ENCODE data around the gene SDHAF3. TPM values are rescaled to one million over a fixed set of nuclear protein-coding genes. Genes with fewer than 3 reads are reported as not detected.
A peak's percentile ranks its signal among the peaks of the same experiment; 100 is the strongest.
"Not testable (repeated sequence)": the region's sequence is repeated elsewhere in the genome, so short reads cannot be mapped to it uniquely, and the experiment has no call there.

SDHAF3 gene
- total RNA-seq, 1 donor from 2014 or later: 18.0 TPM

- Histone ChIP-seq H3K27me3 (ENCODE audit: control insufficient read depth, insufficient read depth, low read length) (no peaks in the 10 kb centered on the region), H3K4me3 (ENCODE audit: low read depth, low read length) (no peak overlapping the region), H3K36me3 (ENCODE audit: control insufficient read depth, insufficient read depth, low read length) (no peaks in the 10 kb centered on the region)
- TF ChIP-seq CTCF (IDR thresholded peaks at IDR 0.05; ENCODE audit: insufficient read depth, low read length, poor library complexity, severe bottlenecking): no peak
- DNase-seq (ENCODE audit: low read depth): no peak
Observed at GRCh38 chr7:97130417-97131139, 13.1 kb downstream of the SDHAF3 start.

- no peaks in the 10 kb centered on the region for H3K27me3 ChIP-seq (ENCODE audit: control insufficient read depth, insufficient read depth, low read length)
- DNase-seq (ENCODE audit: low read depth): no peak
- H3K36me3 ChIP-seq (ENCODE audit: control insufficient read depth, insufficient read depth, low read length): no peaks in the 10 kb centered on the region
- no peak overlapping the region for H3K4me3 ChIP-seq (ENCODE audit: low read depth, low read length)
- no peak for TF ChIP-seq CTCF (IDR thresholded peaks at IDR 0.05; ENCODE audit: insufficient read depth, low read length, poor library complexity, severe bottlenecking)
Observed at GRCh38 chr7:97133159-97133558, 15.7 kb downstream of the SDHAF3 start.

GRCh38 chr7:97138830-97139229 is 21.3 kb downstream of the SDHAF3 start:
- no peaks in the 10 kb centered on the region for H3K36me3 ChIP-seq (ENCODE audit: control insufficient read depth, insufficient read depth, low read length)
- DNase-seq (ENCODE audit: low read depth): no peak
- no peak for TF ChIP-seq CTCF (IDR thresholded peaks at IDR 0.05; ENCODE audit: insufficient read depth, low read length, poor library complexity, severe bottlenecking)
- no peaks in the 10 kb centered on the region for H3K27me3 ChIP-seq (ENCODE audit: control insufficient read depth, insufficient read depth, low read length)
- H3K4me3 ChIP-seq (ENCODE audit: low read depth, low read length): no peak overlapping the region

GRCh38 chr7:97145068-97145467 is 27.6 kb downstream of the SDHAF3 start:
- no peak for DNase-seq (ENCODE audit: low read depth)

GRCh38 chr7:97149843-97150242 is 32.3 kb downstream of the SDHAF3 start:
- TF ChIP-seq CTCF (IDR thresholded peaks at IDR 0.05; ENCODE audit: insufficient read depth, low read length, poor library complexity, severe bottlenecking): no peak
- no peaks in the 10 kb centered on the region for H3K27me3 ChIP-seq (ENCODE audit: control insufficient read depth, insufficient read depth, low read length)

More at GRCh38 chr7:97145068-97145467, 27.6 kb downstream of the SDHAF3 start:
- Histone ChIP-seq H3K36me3 (ENCODE audit: control insufficient read depth, insufficient read depth, low read length) (no peaks in the 10 kb centered on the region), H3K4me3 (ENCODE audit: low read depth, low read length) (no peak overlapping the region), H3K27me3 (ENCODE audit: control insufficient read depth, insufficient read depth, low read length) (no peaks in the 10 kb centered on the region)
- TF ChIP-seq CTCF (IDR thresholded peaks at IDR 0.05; ENCODE audit: insufficient read depth, low read length, poor library complexity, severe bottlenecking): peak; percentile 23

GRCh38 chr7:97155897-97156418 is 38.5 kb downstream of the SDHAF3 start:
- no peak for TF ChIP-seq CTCF (IDR thresholded peaks at IDR 0.05; ENCODE audit: insufficient read depth, low read length, poor library complexity, severe bottlenecking)
- DNase-seq (ENCODE audit: low read depth): no peak
- H3K27me3 ChIP-seq (ENCODE audit: control insufficient read depth, insufficient read depth, low read length): no peaks in the 10 kb centered on the region

More at GRCh38 chr7:97149843-97150242, 32.3 kb downstream of the SDHAF3 start:
- no peak overlapping the region for H3K4me3 ChIP-seq (ENCODE audit: low read depth, low read length)
- DNase-seq (ENCODE audit: low read depth): no peak
- no peaks in the 10 kb centered on the region for H3K36me3 ChIP-seq (ENCODE audit: control insufficient read depth, insufficient read depth, low read length)

GRCh38 chr7:97159984-97160383 is 42.5 kb downstream of the SDHAF3 start:
- H3K27me3 ChIP-seq (ENCODE audit: control insufficient read depth, insufficient read depth, low read length); H3K36me3 ChIP-seq (ENCODE audit: control insufficient read depth, insufficient read depth, low read length); H3K4me3 ChIP-seq (ENCODE audit: low read depth, low read length); DNase-seq (ENCODE audit: low read depth): not testable (repeated sequence)

More at GRCh38 chr7:97155897-97156418, 38.5 kb downstream of the SDHAF3 start:
- H3K36me3 ChIP-seq (ENCODE audit: control insufficient read depth, insufficient read depth, low read length): no peaks in the 10 kb centered on the region
- no peak overlapping the region for H3K4me3 ChIP-seq (ENCODE audit: low read depth, low read length)

- not testable (repeated sequence) for H3K4me3 ChIP-seq (ENCODE audit: low read depth, low read length); H3K36me3 ChIP-seq (ENCODE audit: control insufficient read depth, insufficient read depth, low read length); H3K27me3 ChIP-seq (ENCODE audit: control insufficient read depth, insufficient read depth, low read length); DNase-seq (ENCODE audit: low read depth)
Observed at GRCh38 chr7:97161609-97162008, 44.1 kb downstream of the SDHAF3 start.

Measured in kidney epithelial cell (primary cell).